HEK293 (cell line): ENCODE results near the gene CAV1.

Experiments
- CTCF ChIP-seq: fragments of 450-650 bp; formaldehyde crosslinking; IDR thresholded peaks from 2 replicates; pipeline ENCODE4 v1.5.1; 2016; ENCODE audit warnings: missing biosample characterization, missing genetic modification characterization
- ZNF791 ChIP-seq: fragments of 450-650 bp; formaldehyde crosslinking; IDR thresholded peaks from 2 replicates; pipeline ENCODE4 v1.5.1; 2016; ENCODE audit warnings: missing biosample characterization, missing genetic modification characterization

GRCh38 chr7:116571037-116571436 lies 46.2 kb downstream of the CAV1 start:
- TF ChIP-seq ZNF791 (tag by site-specific recombination) (no peak), CTCF (tag by site-specific recombination) (no peak)
